ENCODE results near the gene TRH.
"Not testable (repeated sequence)": the region's sequence is repeated elsewhere in the genome, so short reads cannot be mapped to it uniquely, and the experiment has no call there.

Gene TRH

GRCh38 chr3:129978123-129978522 lies 3.6 kb downstream of the TRH start:
- WGBS, 2 experiments (ENCODE audit: insufficient coverage in 2 of 2), result 88% methylated on average over 1 of the region's 2 CpGs; no CpG with 5 or more reads in 1 of the 2 experiments

GRCh38 chr3:129979905-129980304 lies 5.4 kb downstream of the TRH start:
- Histone ChIP-seq H3K9me3 (ENCODE audit: control insufficient read depth, low read length) (no peaks in the 10 kb centered on the region), H3K4me1 (ENCODE audit: control insufficient read depth, insufficient read depth, low read length, poor library complexity, severe bottlenecking) (peaks cover 7% of the 10 kb centered on the region)
- WGBS, 2 experiments (ENCODE audit: insufficient coverage in 2 of 2), result 84 to 87% methylated on average over 3 to 5 of the region's 5 CpGs

More at GRCh38 chr3:129978123-129978522, 3.6 kb downstream of the TRH start:
- Histone ChIP-seq H3K36me3 (ENCODE audit: control insufficient read depth, insufficient read depth, low read length) (no peaks in the 10 kb centered on the region), H3K9me3 (ENCODE audit: control insufficient read depth, low read length) (no peaks in the 10 kb centered on the region), H3K4me1 (ENCODE audit: control insufficient read depth, insufficient read depth, low read length, poor library complexity, severe bottlenecking) (peaks cover 10% of the 10 kb centered on the region), H3K4me3 (ENCODE audit: extremely low read depth, insufficient read depth, low read length, poor library complexity, severe bottlenecking) (no peak overlapping the region), H3K27ac (ENCODE audit: low read depth, low read length, severe bottlenecking) (no peak overlapping the region)

GRCh38 chr3:129983561-129983960 lies 9.0 kb downstream of the TRH start:
- Histone ChIP-seq H3K36me3 (ENCODE audit: control insufficient read depth, insufficient read depth, low read length) (no peaks in the 10 kb centered on the region), H3K4me3 (ENCODE audit: extremely low read depth, insufficient read depth, low read length, poor library complexity, severe bottlenecking) (no peak overlapping the region), H3K4me1 (ENCODE audit: control insufficient read depth, insufficient read depth, low read length, poor library complexity, severe bottlenecking) (no peaks in the 10 kb centered on the region), H3K27ac (ENCODE audit: low read depth, low read length, severe bottlenecking) (no peak overlapping the region), H3K9me3 (ENCODE audit: control insufficient read depth, low read length) (no peaks in the 10 kb centered on the region)
- 83 to 92% methylated on average over 7 to 8 of the region's 8 CpGs for WGBS, 2 experiments (ENCODE audit: insufficient coverage in 2 of 2)

More at GRCh38 chr3:129979905-129980304, 5.4 kb downstream of the TRH start:
- Histone ChIP-seq H3K27ac (ENCODE audit: low read depth, low read length, severe bottlenecking) (no peak overlapping the region), H3K36me3 (ENCODE audit: control insufficient read depth, insufficient read depth, low read length) (no peaks in the 10 kb centered on the region), H3K4me3 (ENCODE audit: extremely low read depth, insufficient read depth, low read length, poor library complexity, severe bottlenecking) (no peak overlapping the region)

- Histone ChIP-seq H3K4me1 (ENCODE audit: control insufficient read depth, insufficient read depth, low read length, poor library complexity, severe bottlenecking) (no peaks in the 10 kb centered on the region), H3K9me3 (ENCODE audit: control insufficient read depth, low read length) (no peaks in the 10 kb centered on the region), H3K36me3 (ENCODE audit: control insufficient read depth, insufficient read depth, low read length) (no peaks in the 10 kb centered on the region), H3K27ac (ENCODE audit: low read depth, low read length, severe bottlenecking) (no peak overlapping the region), H3K4me3 (ENCODE audit: extremely low read depth, insufficient read depth, low read length, poor library complexity, severe bottlenecking) (no peak overlapping the region)
- 13 to 46% methylated on average over 1 to 2 of the region's 2 CpGs for WGBS, 2 experiments (ENCODE audit: insufficient coverage in 2 of 2)
These were observed 9.6 kb downstream of the TRH start for GRCh38 chr3:129984125-129984524.

- Histone ChIP-seq H3K9me3 (ENCODE audit: control insufficient read depth, low read length) (no peaks in the 10 kb centered on the region), H3K4me3 (ENCODE audit: extremely low read depth, insufficient read depth, low read length, poor library complexity, severe bottlenecking) (no peak overlapping the region), H3K27ac (ENCODE audit: low read depth, low read length, severe bottlenecking) (no peak overlapping the region), H3K4me1 (ENCODE audit: control insufficient read depth, insufficient read depth, low read length, poor library complexity, severe bottlenecking) (no peaks in the 10 kb centered on the region), H3K36me3 (ENCODE audit: control insufficient read depth, insufficient read depth, low read length) (no peaks in the 10 kb centered on the region)
- 88 to 90% methylated on average over 14 of the region's 14 CpGs for WGBS, 2 experiments (ENCODE audit: insufficient coverage in 2 of 2)
These were observed 10.6 kb downstream of the TRH start for GRCh38 chr3:129985113-129985512.

- H3K4me3 ChIP-seq (ENCODE audit: extremely low read depth, insufficient read depth, low read length, poor library complexity, severe bottlenecking), result no peak overlapping the region
- 73 to 85% methylated on average over 5 to 9 of the region's 10 CpGs for WGBS, 2 experiments (ENCODE audit: insufficient coverage in 2 of 2)
- no peaks in the 10 kb centered on the region for H3K36me3 ChIP-seq (ENCODE audit: control insufficient read depth, insufficient read depth, low read length)
- H3K9me3 ChIP-seq (ENCODE audit: control insufficient read depth, low read length), result no peaks in the 10 kb centered on the region
- no peak overlapping the region for H3K27ac ChIP-seq (ENCODE audit: low read depth, low read length, severe bottlenecking)
- H3K4me1 ChIP-seq (ENCODE audit: control insufficient read depth, insufficient read depth, low read length, poor library complexity, severe bottlenecking), result peaks cover 8% of the 10 kb centered on the region
These were observed 13.9 kb downstream of the TRH start for GRCh38 chr3:129988429-129988828.

GRCh38 chr3:129989414-129989813 lies 14.9 kb downstream of the TRH start:
- 52 to 62% methylated on average over 6 of the region's 6 CpGs for WGBS, 2 experiments (ENCODE audit: insufficient coverage in 2 of 2)
- H3K27ac ChIP-seq (ENCODE audit: low read depth, low read length, severe bottlenecking), result no peak overlapping the region
- H3K4me1 ChIP-seq (ENCODE audit: control insufficient read depth, insufficient read depth, low read length, poor library complexity, severe bottlenecking), result peaks cover 8% of the 10 kb centered on the region
- no peak overlapping the region for H3K4me3 ChIP-seq (ENCODE audit: extremely low read depth, insufficient read depth, low read length, poor library complexity, severe bottlenecking)
- no peaks in the 10 kb centered on the region for H3K9me3 ChIP-seq (ENCODE audit: control insufficient read depth, low read length)
- H3K36me3 ChIP-seq (ENCODE audit: control insufficient read depth, insufficient read depth, low read length), result no peaks in the 10 kb centered on the region

- WGBS, 2 experiments (ENCODE audit: insufficient coverage in 2 of 2), result 11 to 25% methylated on average over 2 of the region's 3 CpGs
- no peak overlapping the region for H3K27ac ChIP-seq (ENCODE audit: low read depth, low read length, severe bottlenecking)
- H3K4me3 ChIP-seq (ENCODE audit: extremely low read depth, insufficient read depth, low read length, poor library complexity, severe bottlenecking), result no peak overlapping the region
- peaks cover 8% of the 10 kb centered on the region for H3K4me1 ChIP-seq (ENCODE audit: control insufficient read depth, insufficient read depth, low read length, poor library complexity, severe bottlenecking)
- H3K9me3 ChIP-seq (ENCODE audit: control insufficient read depth, low read length), result no peaks in the 10 kb centered on the region
- H3K36me3 ChIP-seq (ENCODE audit: control insufficient read depth, insufficient read depth, low read length), result no peaks in the 10 kb centered on the region
These were observed 18.3 kb downstream of the TRH start for GRCh38 chr3:129992781-129993180.

- 57 to 74% methylated on average over 1 to 4 of the region's 5 CpGs for WGBS, 2 experiments (ENCODE audit: insufficient coverage in 2 of 2)
- no peaks in the 10 kb centered on the region for H3K36me3 ChIP-seq (ENCODE audit: control insufficient read depth, insufficient read depth, low read length)
- no peaks in the 10 kb centered on the region for H3K9me3 ChIP-seq (ENCODE audit: control insufficient read depth, low read length)
- H3K4me1 ChIP-seq (ENCODE audit: control insufficient read depth, insufficient read depth, low read length, poor library complexity, severe bottlenecking), result peaks cover 8% of the 10 kb centered on the region
- H3K27ac ChIP-seq (ENCODE audit: low read depth, low read length, severe bottlenecking), result no peak overlapping the region
- no peak overlapping the region for H3K4me3 ChIP-seq (ENCODE audit: extremely low read depth, insufficient read depth, low read length, poor library complexity, severe bottlenecking)
These were observed 20.5 kb downstream of the TRH start for GRCh38 chr3:129994883-129995559.

- Histone ChIP-seq H3K36me3 (ENCODE audit: control insufficient read depth, insufficient read depth, low read length) (no peaks in the 10 kb centered on the region), H3K4me3 (ENCODE audit: extremely low read depth, insufficient read depth, low read length, poor library complexity, severe bottlenecking) (no peak overlapping the region), H3K4me1 (ENCODE audit: control insufficient read depth, insufficient read depth, low read length, poor library complexity, severe bottlenecking) (peaks cover 8% of the 10 kb centered on the region), H3K9me3 (ENCODE audit: control insufficient read depth, low read length) (no peaks in the 10 kb centered on the region), H3K27ac (ENCODE audit: low read depth, low read length, severe bottlenecking) (no peak overlapping the region)
- WGBS, 2 experiments (ENCODE audit: insufficient coverage in 2 of 2), result 96 to 100% methylated on average over 2 of the region's 4 CpGs
These were observed 21.6 kb downstream of the TRH start for GRCh38 chr3:129996073-129996472.

GRCh38 chr3:129999176-129999575 lies 24.7 kb downstream of the TRH start:
- WGBS, 2 experiments (ENCODE audit: insufficient coverage in 2 of 2), result 57 to 100% methylated on average over 1 to 3 of the region's 5 CpGs
- H3K27ac ChIP-seq (ENCODE audit: low read depth, low read length, severe bottlenecking); H3K4me1 ChIP-seq (ENCODE audit: control insufficient read depth, insufficient read depth, low read length, poor library complexity, severe bottlenecking); H3K9me3 ChIP-seq (ENCODE audit: control insufficient read depth, low read length); H3K4me3 ChIP-seq (ENCODE audit: extremely low read depth, insufficient read depth, low read length, poor library complexity, severe bottlenecking); H3K36me3 ChIP-seq (ENCODE audit: control insufficient read depth, insufficient read depth, low read length): not testable (repeated sequence)

Data from mesodermal cell (in vitro differentiated cells).